Thoracic aorta (tissue), 2 donors: ENCODE measurements around the gene PDGFRA. TPM values are rescaled to one million over a fixed set of nuclear protein-coding genes. Genes with fewer than 3 reads are reported as not detected.

Experiments used
- ATAC-seq: fragments of 150-250 bp; one replicate; pipeline ENCODE4 v1.8.0; 2017; ENCODE audit warnings: low read depth; ENCODE audit not compliant: insufficient number of reproducible peaks, low FRiP score
- DNase-seq: peaks from one replicate; pipeline ENCODE4 v3.0.0-alpha.2; 2020; ENCODE audit warnings: low spot score
- H3K27ac ChIP-seq, 2 donors: fragments of 200-600 bp; sonication (generic); 1 replicate in 1 of 2; 2 replicates in 1 of 2; pipeline ENCODE4 v1.5.1; 2016; ENCODE audit warnings: mild to moderate bottlenecking in 2 of 2, moderate library complexity in 2 of 2
- H3K27me3 ChIP-seq: fragments of 200-600 bp; sonication (generic); replicated peaks from 2 replicates; pipeline ENCODE4 v1.6.0; 2016; ENCODE audit warnings: mild to moderate bottlenecking; ENCODE audit not compliant: insufficient read depth
- H3K36me3 ChIP-seq: fragments of 200-600 bp; sonication (generic); one replicate; pipeline ENCODE4 v1.5.1; 2016
- H3K4me1 ChIP-seq, 2 donors: fragments of 200-600 bp; sonication (generic); 1 replicate in 1 of 2; 2 replicates in 1 of 2; pipeline versions ENCODE4 v1.5.1 to v1.6.0; 2016; ENCODE audit warnings: low read depth in 2 of 2, mild to moderate bottlenecking in 1 of 2; ENCODE audit not compliant: control insufficient read depth in 1 of 2
- H3K4me3 ChIP-seq: fragments of 200-600 bp; sonication (generic); 2 replicates; pipeline ENCODE4 v1.5.1; 2016; ENCODE audit warnings: mild to moderate bottlenecking
- H3K9me3 ChIP-seq: fragments of 200-600 bp; sonication (generic); 2 replicates; pipeline ENCODE4 v1.5.1; 2016
- total RNA-seq, 2 donors: library from RNA; depleted of rRNA; stranded (reverse); fragments of >200 nt; gene quantifications; one replicate each; pipeline versions ENCODE4 v1.1.0 to v1.2.3, GENCODE V29; 2016
- TF ChIP-seq, protein P1 (sequence below): fragments of 200-600 bp; sonication (generic); IDR thresholded peaks from one replicate; pipeline ENCODE4 v1.5.1; 2019; ENCODE audit warnings: antibody characterized with exemption

Gene PDGFRA
- total RNA-seq, 2 donors from 2014 or later: 133 to 268 TPM

DNA sequence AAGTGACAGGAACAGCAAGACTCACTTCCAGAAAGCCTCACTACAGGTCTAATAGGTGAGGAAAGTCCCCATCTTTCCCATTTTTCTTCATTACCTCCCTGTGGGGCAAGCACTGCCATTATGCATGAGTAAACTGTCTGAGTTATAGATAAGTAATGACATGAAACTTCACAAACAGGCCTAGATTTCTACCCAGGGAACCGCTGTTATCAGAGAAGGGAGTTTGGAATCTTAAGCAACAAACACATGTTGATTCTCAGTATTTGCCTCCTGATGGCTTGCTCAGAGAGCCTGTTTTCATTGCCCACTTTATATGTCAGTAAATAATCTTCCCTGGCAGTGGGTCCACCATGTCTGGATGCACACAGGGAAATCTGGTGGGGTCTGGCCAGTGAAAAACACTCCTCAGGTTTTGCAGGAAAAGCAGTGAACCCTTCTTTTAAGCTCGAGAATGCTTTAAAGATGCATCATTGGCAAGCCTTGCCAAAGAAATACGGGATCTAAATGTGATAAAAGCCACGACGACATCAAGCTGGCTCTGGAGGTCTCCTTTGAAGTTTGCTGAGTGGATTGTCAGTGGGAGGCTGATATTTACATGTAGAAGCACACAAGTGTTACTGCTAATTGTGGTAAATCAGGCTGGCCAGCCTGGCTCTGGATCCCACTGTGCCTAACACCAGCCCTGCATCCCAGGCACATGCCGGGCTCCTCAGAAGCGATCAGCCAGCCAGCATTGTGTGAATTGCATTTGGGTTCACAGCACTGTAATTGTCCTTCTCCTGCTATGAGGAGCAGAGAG, 25.2 kb downstream of the PDGFRA start:
- H3K27ac ChIP-seq: peak overlapping the region in 1 of 2 donors; percentile 48

DNA sequence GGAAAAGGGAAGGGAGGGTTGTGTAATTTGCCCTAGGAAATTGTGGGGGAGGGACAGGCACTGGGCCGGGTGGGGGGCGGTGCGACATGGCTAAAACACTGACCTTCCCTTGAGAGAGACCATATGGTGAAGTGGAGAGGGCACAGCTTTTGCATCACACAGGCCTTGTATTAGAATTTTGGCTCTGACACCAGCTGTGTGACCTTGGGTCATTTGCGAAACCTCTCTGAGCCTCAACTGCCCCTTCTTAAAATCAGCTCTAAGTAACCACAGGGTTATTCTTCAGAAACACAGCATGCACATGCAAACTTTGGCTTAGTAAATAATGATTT, 25.8 kb downstream of the PDGFRA start:
- H3K27ac ChIP-seq: peak overlapping the region in 1 of 2 donors; percentile 48
- H3K36me3 ChIP-seq: no peaks in the 10 kb centered on the region
- H3K4me1 ChIP-seq: peaks cover 7 to 26% of the 10 kb centered on the region in 2 donors
- DNase-seq (no peak), ATAC-seq (no peak)
- H3K4me3 ChIP-seq: no peak overlapping the region
- no peaks in the 10 kb centered on the region for H3K27me3 ChIP-seq
- TF ChIP-seq, protein P1, sequence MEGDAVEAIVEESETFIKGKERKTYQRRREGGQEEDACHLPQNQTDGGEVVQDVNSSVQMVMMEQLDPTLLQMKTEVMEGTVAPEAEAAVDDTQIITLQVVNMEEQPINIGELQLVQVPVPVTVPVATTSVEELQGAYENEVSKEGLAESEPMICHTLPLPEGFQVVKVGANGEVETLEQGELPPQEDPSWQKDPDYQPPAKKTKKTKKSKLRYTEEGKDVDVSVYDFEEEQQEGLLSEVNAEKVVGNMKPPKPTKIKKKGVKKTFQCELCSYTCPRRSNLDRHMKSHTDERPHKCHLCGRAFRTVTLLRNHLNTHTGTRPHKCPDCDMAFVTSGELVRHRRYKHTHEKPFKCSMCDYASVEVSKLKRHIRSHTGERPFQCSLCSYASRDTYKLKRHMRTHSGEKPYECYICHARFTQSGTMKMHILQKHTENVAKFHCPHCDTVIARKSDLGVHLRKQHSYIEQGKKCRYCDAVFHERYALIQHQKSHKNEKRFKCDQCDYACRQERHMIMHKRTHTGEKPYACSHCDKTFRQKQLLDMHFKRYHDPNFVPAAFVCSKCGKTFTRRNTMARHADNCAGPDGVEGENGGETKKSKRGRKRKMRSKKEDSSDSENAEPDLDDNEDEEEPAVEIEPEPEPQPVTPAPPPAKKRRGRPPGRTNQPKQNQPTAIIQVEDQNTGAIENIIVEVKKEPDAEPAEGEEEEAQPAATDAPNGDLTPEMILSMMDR: no peak
- no peaks in the 10 kb centered on the region for H3K9me3 ChIP-seq

More for the DNA sequence above, 25.2 kb downstream of the PDGFRA start:
- no peaks in the 10 kb centered on the region for H3K9me3 ChIP-seq
- no peak for ATAC-seq
- H3K36me3 ChIP-seq: no peaks in the 10 kb centered on the region
- no peak for DNase-seq
- H3K4me3 ChIP-seq: no peak overlapping the region
- H3K27me3 ChIP-seq: no peaks in the 10 kb centered on the region
- TF ChIP-seq, protein P1: no peak
- peaks cover 7 to 26% of the 10 kb centered on the region in 2 donors for H3K4me1 ChIP-seq

DNA sequence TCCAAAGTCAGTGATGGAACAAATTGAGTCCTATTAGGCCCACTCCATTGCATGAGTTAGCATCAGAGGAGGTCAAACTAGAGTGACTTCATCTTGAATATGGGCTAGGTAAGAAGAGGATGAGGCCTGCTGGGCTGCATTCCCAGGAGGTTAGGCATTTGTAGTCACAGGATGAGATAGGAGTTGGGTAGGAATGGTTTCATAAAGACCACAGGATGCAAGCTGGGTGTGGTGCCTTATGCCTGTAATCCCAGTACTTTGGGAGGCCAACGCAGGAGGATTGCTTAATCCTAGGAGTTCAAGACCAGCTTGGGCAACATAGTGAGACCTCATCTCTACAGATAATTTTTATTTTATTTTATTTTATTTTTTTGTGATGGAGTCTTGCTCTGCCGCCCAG, 26.8 kb downstream of the PDGFRA start:
- Histone ChIP-seq H3K36me3 (no peaks in the 10 kb centered on the region), H3K4me3 (no peak overlapping the region), H3K27me3 (no peaks in the 10 kb centered on the region), H3K9me3 (no peaks in the 10 kb centered on the region), H3K27ac (no peak overlapping the region), H3K4me1 (peaks cover 7 to 26% of the 10 kb centered on the region in 2 donors)
- DNase-seq (no peak), ATAC-seq (no peak)
- TF ChIP-seq, protein P1: no peak

DNA sequence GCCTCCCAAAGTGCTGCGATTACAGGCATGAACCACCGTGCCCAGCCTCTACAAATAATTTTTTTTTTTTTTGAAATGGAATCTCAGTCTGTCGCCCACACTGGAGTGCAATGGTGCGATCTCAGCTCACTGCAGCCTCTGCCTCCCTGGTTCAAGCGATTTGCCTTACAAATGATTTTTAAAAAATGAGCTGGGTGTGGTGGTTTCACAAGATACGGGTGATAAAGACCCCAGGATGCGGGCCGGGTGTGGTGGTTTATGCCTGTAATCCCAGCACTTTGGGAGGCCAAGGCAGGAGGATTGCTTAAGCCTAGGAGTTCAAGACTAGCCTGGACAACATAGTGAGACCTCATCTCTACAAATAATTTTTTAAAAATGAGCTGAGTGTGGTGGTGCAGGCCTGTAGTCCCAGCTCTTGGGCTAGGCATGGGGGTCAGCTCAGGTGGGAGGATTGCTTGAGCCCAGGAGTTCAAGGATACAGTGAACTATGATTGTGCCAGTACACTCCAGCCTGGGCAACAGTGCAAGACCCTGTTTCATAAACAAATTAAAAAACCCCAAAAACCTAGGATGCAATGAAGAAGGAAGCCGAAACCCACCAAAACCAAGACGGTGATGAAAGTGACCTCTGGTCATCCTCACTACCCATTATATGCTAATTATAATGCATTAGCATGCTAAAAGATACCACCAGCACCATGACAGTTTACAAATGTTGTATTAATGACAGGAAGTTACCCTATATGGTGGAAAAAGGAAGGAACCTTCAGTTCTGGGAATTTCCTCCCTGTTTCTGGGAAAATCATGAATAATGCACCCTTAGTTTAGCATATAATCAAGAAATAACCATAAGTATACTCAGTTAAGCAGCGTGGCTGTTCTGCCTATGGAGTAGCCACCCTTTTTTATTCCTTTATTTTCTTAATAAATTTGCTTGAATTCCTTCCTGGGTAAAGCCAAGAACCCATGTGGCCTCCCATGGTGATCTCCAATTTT, 27.7 kb downstream of the PDGFRA start:
- no peak for ATAC-seq
- no peak overlapping the region for H3K4me3 ChIP-seq
- no peaks in the 10 kb centered on the region for H3K36me3 ChIP-seq
- H3K9me3 ChIP-seq: no peaks in the 10 kb centered on the region
- no peaks in the 10 kb centered on the region for H3K27me3 ChIP-seq
- peaks cover 7 to 24% of the 10 kb centered on the region in 2 donors for H3K4me1 ChIP-seq
- no peak for DNase-seq
- no peak overlapping the region for H3K27ac ChIP-seq
- TF ChIP-seq, protein P1: no peak

- peaks cover 12% of the 10 kb centered on the region for H3K36me3 ChIP-seq
- no peak overlapping the region for H3K27ac ChIP-seq
- ATAC-seq (no peak), DNase-seq (no peak)
- H3K4me3 ChIP-seq: no peak overlapping the region
- TF ChIP-seq, protein P1: no peak
- H3K4me1 ChIP-seq: no peaks in the 10 kb centered on the region
- H3K9me3 ChIP-seq: no peaks in the 10 kb centered on the region
- no peaks in the 10 kb centered on the region for H3K27me3 ChIP-seq
These were observed 36.3 kb downstream of the PDGFRA start for GRCh38 chr4:54265366-54265765.
